AG04450 (cell line): ENCODE measurements around the gene ANO8. TPM values are rescaled to one million over a fixed set of nuclear protein-coding genes. Genes with fewer than 3 reads are reported as not detected.
A peak's percentile ranks its signal among the peaks of the same experiment; 100 is the strongest.

Experiments used
- CTCF ChIA-PET: fragments of 300-600, 350-600 bp; formaldehyde crosslinking; extraction: SDS; loops from one replicate; lab custom pipeline; 2022; ENCODE audit warnings: antibody characterized with exemption, inconsistent platforms; lab: Charles Lee
- POLR2A ChIA-PET: fragments of 350-600 bp; formaldehyde crosslinking; extraction: SDS; loops from one replicate; lab custom pipeline; 2021; ENCODE audit warnings: antibody characterized with exemption, inconsistent platforms; lab: Yijun Ruan, JAX
- DNase-seq: peaks from one replicate; pipeline ENCODE4 v3.0.0-alpha.2; 2011; ENCODE audit warnings: low read depth, low spot score
- H3K27ac ChIP-seq: one replicate; pipeline ENCODE4 v1.5.1; 2012; ENCODE audit warnings: low read depth, low read length, control low read depth
- H3K27me3 ChIP-seq: one replicate; pipeline ENCODE4 v1.6.0; 2012; ENCODE audit warnings: low read length; ENCODE audit not compliant: control insufficient read depth, insufficient read depth
- H3K4me3 ChIP-seq: 2 replicates; pipeline ENCODE4 v1.5.1; 2011; ENCODE audit warnings: mild to moderate bottlenecking, low read depth, low read length, control low read depth
- H3K9me3 ChIP-seq: 2 replicates; pipeline ENCODE4 v1.5.1; 2012; ENCODE audit warnings: low read length; ENCODE audit not compliant: control insufficient read depth, insufficient read depth
- CTCF ChIP-seq: IDR thresholded peaks from 2 replicates; pipeline ENCODE4 v1.5.1; 2011; ENCODE audit warnings: low read depth, low read length, control low read depth, inconsistent platforms
- polyA plus RNA-seq: library from polyadenylated mRNA; depleted of rRNA; stranded (reverse); fragments of >200 nt; gene quantifications from 2 replicates; pipeline ENCODE4 v1.2.3, GENCODE V29; 2011

ANO8 gene
- polyA plus RNA-seq, 1 experiment, result 1.8 TPM

GRCh38 chr19:17347361-17347760 is 12.7 kb upstream of the ANO8 start:
- Histone ChIP-seq H3K9me3 (no peaks in the 10 kb centered on the region; the same call in 1 of the 2 replicates), H3K4me3 (no peak overlapping the region), H3K27me3 (peaks cover 8% of the 10 kb centered on the region), H3K27ac (peak overlapping the region; percentile 2)
- POLR2A ChIA-PET, result no interaction called here
- TF ChIP-seq CTCF, result no peak
- CTCF ChIA-PET, result interaction anchor here (1.0 to 5.6 kb wide), 5 partner anchors 12 to 119 kb away, joined by 3 to 87 read pairs (median 3); partner anchors contain the start of gene MVB12A
- DNase-seq, result no peak

DNA sequence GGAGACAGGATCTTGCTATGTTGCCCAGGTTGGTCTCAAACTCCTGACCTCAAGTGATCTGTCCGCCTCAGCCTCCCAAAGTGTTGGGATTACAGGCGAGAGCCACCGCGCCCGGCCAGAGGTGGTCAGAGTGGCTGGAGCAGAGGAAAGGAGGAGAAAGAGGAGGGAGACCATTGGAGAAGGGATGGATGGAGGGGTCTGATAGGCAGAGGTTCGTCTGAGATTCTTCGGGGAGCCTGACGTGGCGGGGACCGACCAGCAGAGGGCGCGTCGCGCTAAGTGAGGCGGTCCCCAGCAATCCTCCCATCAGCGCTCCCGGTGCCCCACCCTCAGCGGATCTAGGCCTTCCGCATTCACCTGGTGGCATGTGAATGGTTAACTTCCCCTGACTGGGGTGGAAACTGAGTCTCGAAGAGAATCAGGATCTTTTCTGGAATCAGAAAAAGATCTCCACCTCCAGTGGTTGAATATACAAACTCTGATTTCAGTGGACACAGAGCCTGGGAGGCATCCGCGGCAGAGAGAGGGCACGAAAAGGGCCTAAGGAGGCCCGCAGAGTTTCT is 11.5 kb upstream of the ANO8 start:
- DNase-seq, result no peak
- Histone ChIP-seq H3K9me3 (no peaks in the 10 kb centered on the region), H3K27me3 (peaks cover 3% of the 10 kb centered on the region), H3K4me3 (no peak overlapping the region), H3K27ac (no peak overlapping the region)
- ChIA-PET CTCF (interaction anchor here (0.7 to 5.6 kb wide), 8 partner anchors 11 to 513 kb away, joined by 3 to 87 read pairs (median 4); partner anchors contain the start of genes DDA1 and RPL18A), POLR2A (no interaction called here)
- peak; percentile 89 for TF ChIP-seq CTCF

- no peak for DNase-seq
These were observed 7.2 kb upstream of the ANO8 start for GRCh38 chr19:17341845-17342244.

DNA sequence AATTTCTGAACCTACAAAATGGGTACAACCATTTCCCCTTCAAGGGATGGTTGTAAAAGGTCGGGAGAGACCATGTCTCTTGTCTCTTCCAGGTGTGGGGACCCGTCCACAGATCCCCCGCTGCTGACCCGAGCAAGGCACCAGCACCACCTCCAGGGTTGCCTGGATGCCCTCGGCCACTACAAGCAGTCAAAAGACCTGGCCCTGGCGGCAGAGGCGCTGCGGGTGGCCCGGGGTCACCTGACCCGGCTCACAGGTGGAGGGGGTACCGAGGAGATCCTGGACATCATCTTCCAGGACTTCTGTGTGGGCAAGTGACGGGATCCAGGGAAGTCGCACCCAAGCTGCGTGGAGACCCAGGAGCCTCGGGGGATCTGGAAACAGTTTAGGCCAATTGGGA is 6.7 kb upstream of the ANO8 start:
- H3K4me3 ChIP-seq, result no peak overlapping the region
- H3K27me3 ChIP-seq, result no peaks in the 10 kb centered on the region
- CTCF ChIA-PET, result no interaction called here
- no peaks in the 10 kb centered on the region for H3K9me3 ChIP-seq
- no peak overlapping the region for H3K27ac ChIP-seq
- POLR2A ChIA-PET, result no interaction called here
- no peak for TF ChIP-seq CTCF
- no peak for DNase-seq

More at GRCh38 chr19:17341845-17342244, 7.2 kb upstream of the ANO8 start:
- Histone ChIP-seq H3K27ac (no peak overlapping the region), H3K27me3 (no peaks in the 10 kb centered on the region), H3K4me3 (no peak overlapping the region), H3K9me3 (no peaks in the 10 kb centered on the region)
- TF ChIP-seq CTCF, result no peak
- ChIA-PET CTCF (no interaction called here), POLR2A (no interaction called here)

DNA sequence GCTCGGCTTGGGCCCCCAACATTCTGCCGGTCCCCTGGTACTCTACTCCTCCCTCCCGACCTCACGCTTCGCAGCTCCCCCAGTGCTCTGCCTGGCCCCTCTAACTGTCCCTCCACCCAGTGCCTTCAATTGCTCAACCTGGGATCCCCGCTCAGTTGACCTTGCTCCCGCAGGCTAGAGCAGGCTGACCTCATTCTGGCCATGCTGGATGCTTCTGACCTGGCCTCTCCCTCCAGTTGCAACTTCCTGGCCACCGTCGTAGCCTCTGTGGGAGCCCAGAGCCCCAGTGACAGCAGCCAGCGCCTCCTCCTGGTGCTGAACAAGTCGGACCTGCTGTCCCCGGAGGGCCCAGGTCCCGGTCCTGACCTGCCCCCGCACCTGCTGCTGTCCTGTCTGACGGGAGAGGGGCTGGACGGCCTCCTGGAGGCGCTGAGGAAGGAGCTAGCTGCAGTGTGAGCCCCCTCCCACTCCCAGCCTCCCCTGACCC is 6.3 kb upstream of the ANO8 start:
- H3K9me3 ChIP-seq, result no peaks in the 10 kb centered on the region
- no peak for DNase-seq
- no peak overlapping the region for H3K4me3 ChIP-seq
- CTCF ChIA-PET, result interaction anchor here (0.9 kb wide), 1 partner anchor 49 kb away, joined by 3 read pairs; no protein-coding TSS in a partner anchor
- H3K27ac ChIP-seq, result no peak overlapping the region
- POLR2A ChIA-PET, result no interaction called here
- H3K27me3 ChIP-seq, result no peaks in the 10 kb centered on the region
- no peak for TF ChIP-seq CTCF
